Measurements from ENCODE around the gene C4orf51.
A peak's percentile ranks its signal among the peaks of the same experiment; 100 is the strongest.
"Not testable (repeated sequence)": the region's sequence is repeated elsewhere in the genome, so short reads cannot be mapped to it uniquely, and the experiment has no call there.

Gene C4orf51

GRCh38 chr4:145679991-145680455 lies at the start of gene C4orf51:
Gene C4orf51 (plus strand): TSS chr4:145680146. CDS start chr4:145680204, 58 bp downstream.
- DNase-seq, result no peak

DNA sequence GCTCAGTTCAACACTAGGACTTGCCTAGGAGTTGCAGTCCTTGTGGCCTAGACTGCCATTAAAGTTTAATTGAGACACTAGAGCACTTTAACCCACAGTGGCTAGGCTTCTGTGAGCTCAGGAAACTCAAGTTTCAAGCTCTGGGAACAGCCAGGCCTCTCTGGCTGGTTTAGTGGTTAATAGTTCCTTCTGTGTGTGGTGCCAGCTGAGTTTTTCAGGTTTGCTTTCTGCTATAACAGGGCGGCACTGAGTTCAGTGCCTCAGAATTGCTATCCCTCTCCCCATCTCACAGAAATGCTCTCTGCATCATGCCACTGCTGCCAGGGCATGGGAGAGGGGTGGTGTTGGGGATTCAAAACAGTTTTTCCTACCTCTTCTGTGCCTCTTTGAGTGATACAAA lies 44.8 kb upstream of the C4orf51 start:
- DNase-seq, result no peak

- DNase-seq, result no peak
Observed at GRCh38 chr4:145635630-145636029, 44.3 kb upstream of the C4orf51 start.

DNA sequence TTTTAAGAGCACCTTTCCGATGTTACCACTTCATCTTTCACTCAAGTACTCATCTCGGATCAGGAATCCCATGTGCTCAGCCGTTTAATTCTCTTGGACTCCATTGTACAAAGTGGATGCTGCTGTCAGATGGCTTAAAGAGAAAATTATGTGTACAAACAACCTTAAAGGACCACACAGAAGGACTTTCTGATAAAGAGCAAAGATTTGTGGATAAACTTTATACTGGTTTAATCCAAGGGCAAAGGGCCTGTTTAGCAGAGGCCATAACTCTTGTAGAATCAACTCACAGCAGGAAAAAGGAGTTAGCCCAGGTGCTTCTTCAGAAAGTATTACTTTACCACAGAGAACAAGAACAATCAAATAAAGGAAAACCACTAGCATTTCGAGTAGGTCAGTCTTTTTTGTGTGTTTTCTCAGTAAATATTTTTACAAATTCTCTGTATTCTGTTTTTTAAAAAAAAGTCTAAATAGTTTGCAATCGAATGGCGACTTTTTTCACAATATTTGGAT lies 40.7 kb upstream of the C4orf51 start:
- no peak for DNase-seq

DNA sequence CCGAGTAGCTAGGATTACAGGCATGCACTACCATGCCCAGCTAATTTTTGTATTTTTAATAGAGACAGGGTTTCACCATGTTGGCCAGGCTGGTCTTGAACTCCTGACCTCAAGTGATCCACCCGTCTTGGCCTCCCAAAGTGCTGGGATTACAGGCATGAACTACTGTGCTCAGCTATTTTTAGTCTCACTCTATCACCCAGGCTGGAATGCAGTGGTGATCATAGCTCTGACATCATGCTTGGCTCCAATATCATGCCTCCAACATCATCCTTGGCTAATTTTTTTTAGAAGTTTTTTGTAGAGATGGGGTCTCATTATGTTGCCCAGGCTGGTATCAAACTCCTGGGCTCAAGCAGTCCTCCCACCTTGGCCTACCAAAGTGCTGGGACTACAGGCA lies 39.7 kb upstream of the C4orf51 start:
- DNase-seq, result not testable (repeated sequence)

GRCh38 chr4:145643295-145643694 lies 36.7 kb upstream of the C4orf51 start:
- DNase-seq, result no peak

- no peak for DNase-seq
Observed at GRCh38 chr4:145644699-145645098, 35.2 kb upstream of the C4orf51 start.

DNA sequence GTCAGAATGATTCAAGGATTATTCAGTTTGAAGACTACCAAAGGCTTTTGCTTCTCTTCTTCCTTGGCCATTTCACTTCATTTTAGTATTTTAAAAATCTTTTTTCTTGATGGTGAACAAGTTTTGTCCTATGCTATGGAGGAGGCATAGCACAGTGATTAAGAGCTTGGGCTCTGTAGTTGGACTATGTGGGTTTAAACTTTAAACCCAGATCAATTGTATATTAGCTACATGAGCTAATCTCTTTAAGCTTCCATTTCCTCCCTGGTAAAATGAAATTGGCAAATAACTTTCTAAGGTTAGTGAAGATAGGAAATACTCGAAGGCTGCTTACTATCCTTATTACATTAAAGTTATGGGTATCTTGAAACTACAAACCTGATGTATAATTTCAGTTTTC lies 23.8 kb upstream of the C4orf51 start:
- DNase-seq, result no peak

- DNase-seq, result no peak
Observed at GRCh38 chr4:145660064-145660463, 19.9 kb upstream of the C4orf51 start.

- no peak for DNase-seq
Observed at GRCh38 chr4:145663194-145663593, 16.8 kb upstream of the C4orf51 start.

DNA sequence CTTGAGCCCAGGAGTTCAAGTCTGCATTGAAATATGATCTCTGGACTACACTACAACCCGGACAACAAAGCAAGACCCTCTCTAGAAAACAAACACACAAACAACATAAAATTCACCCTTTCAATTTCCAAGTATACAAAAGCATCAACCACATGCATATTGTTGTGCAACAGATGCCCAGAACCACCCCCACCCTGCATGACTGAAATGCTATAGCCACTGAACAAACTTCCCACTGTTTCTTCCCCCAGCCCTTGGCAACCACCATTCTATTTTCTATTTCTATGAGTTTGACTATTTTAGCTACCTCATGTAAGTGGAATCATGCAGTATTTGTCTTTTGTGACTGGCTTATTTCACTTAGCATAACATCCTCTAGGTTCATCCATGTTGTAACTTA lies 14.2 kb upstream of the C4orf51 start:
- DNase-seq, result no peak

- no peak for DNase-seq
Observed at GRCh38 chr4:145670422-145670821, 9.5 kb upstream of the C4orf51 start.

GRCh38 chr4:145679520-145679919 lies 426 bp upstream of the C4orf51 start:
- DNase-seq, result no peak

GRCh38 chr4:145680902-145681301 lies 956 bp downstream of the C4orf51 start:
- DNase-seq, result no peak

DNA sequence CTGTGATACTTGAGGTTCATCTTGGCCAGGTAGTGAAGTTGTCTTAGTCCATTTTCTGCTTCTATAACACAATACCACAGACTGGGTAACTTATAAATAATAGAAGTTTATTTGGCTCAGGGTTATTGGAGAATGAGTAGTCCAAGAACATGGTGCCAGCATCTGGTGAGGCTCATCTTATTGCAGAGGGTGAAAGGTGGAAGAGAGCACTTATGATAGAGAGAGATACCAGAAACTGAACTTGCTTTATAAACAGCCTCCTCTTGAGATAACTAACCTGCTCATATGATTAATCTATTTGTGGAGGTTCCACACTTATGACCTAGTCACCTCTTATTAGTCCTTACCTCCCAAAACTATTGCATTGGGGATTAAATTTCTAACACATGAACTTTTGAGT lies 1.6 kb downstream of the C4orf51 start:
- no peak for DNase-seq

GRCh38 chr4:145681956-145682355 lies 2.0 kb downstream of the C4orf51 start:
- no peak for DNase-seq

DNA sequence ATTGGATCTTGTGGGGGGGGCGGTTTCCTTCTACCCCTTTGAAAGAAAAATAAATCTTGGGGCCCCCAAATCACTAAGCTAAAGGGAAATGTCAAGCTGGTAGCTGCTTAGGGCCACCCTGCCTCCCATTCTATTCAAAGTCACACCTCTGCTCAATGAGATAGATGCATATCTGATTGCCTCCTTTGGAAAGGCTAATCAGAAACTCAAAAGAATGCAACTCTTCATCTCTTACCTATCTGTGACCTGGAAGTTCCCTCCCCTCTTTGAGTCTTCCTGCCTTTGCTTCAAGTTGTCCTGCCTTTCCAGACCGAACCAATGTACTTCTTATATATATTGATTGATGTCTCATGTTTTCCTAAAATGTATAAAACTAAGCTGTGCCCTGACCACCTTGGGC lies 7.0 kb downstream of the C4orf51 start:
- DNase-seq, result no peak

GRCh38 chr4:145690610-145691009 lies 10.7 kb downstream of the C4orf51 start:
- DNase-seq, result no peak

DNA sequence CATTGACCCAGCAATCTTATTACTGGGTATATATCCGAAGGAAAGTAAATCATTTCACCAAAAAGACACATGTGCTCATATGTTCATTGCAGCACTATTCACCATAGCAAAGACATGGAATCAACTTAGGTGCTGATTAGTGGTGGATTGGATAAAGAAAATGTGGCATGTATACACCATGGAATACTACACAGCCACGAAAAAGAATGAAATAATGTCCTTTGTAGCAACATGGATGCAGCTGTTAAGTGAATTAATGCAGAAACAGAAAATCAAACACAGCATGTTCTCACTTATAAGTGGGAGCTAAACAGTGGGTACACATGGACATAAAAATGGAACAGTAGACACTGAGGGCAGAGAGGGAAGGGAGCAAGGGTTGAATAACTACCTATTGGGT lies 11.5 kb downstream of the C4orf51 start:
- DNase-seq, result not testable (repeated sequence)

- no peak for DNase-seq
Observed at GRCh38 chr4:145694929-145695328, 15.0 kb downstream of the C4orf51 start.

GRCh38 chr4:145697332-145697731 lies 17.4 kb downstream of the C4orf51 start:
- no peak for DNase-seq

DNA sequence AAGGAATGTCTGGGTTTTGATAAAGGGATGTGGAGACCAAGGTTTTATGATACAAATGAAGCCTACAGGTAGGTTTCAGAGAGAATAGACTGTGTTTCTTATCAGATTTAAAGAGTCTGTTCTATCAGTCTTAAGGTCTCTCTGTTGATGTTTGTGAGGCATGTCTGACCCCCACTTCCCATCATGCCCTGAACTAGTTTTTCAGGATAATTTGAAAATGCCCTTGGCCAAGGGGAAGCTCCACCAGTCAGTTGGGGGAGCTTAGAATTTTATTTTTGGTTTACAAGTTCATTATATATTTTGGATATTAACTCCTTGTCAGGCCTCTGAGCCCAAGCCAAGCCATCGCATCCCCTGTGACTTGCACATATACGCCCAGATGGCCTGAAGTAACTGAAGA lies 18.6 kb downstream of the C4orf51 start:
- DNase-seq, result no peak

DNA sequence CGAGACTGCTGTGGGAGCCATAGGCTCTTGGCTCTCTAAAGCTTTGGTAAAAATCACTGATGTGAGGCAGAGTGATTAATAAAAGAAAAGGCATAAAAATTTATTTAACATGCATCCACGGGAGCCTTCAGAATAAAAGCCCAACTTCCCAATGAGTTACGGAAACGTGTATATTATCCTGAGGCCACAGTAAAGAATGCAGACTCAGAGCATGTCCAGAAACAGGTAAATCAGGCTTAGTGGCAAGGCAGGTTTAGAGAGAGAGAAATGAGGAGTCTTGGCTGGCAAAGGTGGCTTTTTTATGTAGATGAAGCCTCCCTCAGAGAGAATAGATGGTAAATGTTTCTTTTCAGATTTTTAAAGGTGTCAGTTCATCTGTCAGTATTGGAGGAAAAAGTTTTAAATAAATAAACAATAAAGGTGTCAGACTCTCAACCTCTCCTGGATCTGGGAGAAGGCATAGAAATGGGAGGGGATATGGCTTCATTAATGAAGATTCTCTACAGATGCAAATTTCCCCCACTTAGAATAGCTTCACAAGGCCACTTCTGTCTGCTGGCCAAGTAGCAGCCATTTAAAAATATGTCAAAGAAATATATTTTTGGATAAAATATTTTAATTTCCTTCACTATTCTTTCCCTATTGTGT lies 24.0 kb downstream of the C4orf51 start:
- no peak for DNase-seq

GRCh38 chr4:145709336-145709735 lies 29.4 kb downstream of the C4orf51 start:
- no peak for DNase-seq

- peak; percentile 77 for DNase-seq
Observed at GRCh38 chr4:145709843-145710242, 29.9 kb downstream of the C4orf51 start.

Measured in activated CD4-positive, alpha-beta T cell treated with anti-CD3 and anti-CD28 coated beads, Interleukin-2, Interleukin-6, amounts not matched to agents 100 ng/mL and 50 ng/mL, durations not matched to agents 16 hours and 8 hours (primary cell).